GM10847 (cell line): ENCODE measurements around the gene THBS2.

Source experiments
- POLR2A ChIP-seq: IDR thresholded peaks from 2 replicates; pipeline ENCODE4 v1.6.1; 2011; ENCODE audit not compliant: insufficient read length; ENCODE audit errors: extremely low read depth

THBS2 gene

DNA sequence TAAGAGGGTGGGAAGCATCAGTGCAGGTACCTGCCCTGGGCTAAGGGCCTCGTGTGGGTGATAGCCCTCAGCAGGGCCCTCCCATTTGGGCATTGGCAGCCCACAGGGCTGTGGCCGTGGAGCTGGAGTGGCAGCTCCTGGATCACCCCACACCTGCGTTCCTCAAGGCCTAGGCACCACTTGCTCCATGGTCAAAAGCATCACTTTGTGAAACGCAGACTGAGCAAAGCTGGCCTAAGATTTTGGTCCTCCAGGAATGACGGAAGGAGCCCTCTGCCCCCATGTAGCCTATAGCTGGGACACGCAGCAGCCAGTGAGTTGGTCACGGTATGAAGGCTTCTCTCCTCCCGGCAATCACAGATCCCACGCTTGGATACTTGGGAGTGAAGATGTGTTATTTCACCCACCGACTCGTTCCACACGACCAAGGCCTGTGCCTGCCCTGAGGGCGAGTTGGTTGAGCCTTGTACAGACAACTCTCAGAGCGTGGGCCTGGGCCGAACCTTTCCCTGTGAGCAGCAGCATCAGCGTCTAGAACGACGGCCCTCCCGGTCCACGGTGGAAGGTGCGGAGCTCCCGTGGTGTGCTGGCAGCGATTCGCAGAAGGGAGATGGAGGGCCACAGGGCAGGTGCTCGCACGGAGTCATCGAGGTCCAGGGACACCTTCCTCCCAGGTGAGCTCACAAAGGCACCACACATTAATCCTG lies 39.7 kb downstream of the THBS2 start:
- TF ChIP-seq POLR2A: no peak

DNA sequence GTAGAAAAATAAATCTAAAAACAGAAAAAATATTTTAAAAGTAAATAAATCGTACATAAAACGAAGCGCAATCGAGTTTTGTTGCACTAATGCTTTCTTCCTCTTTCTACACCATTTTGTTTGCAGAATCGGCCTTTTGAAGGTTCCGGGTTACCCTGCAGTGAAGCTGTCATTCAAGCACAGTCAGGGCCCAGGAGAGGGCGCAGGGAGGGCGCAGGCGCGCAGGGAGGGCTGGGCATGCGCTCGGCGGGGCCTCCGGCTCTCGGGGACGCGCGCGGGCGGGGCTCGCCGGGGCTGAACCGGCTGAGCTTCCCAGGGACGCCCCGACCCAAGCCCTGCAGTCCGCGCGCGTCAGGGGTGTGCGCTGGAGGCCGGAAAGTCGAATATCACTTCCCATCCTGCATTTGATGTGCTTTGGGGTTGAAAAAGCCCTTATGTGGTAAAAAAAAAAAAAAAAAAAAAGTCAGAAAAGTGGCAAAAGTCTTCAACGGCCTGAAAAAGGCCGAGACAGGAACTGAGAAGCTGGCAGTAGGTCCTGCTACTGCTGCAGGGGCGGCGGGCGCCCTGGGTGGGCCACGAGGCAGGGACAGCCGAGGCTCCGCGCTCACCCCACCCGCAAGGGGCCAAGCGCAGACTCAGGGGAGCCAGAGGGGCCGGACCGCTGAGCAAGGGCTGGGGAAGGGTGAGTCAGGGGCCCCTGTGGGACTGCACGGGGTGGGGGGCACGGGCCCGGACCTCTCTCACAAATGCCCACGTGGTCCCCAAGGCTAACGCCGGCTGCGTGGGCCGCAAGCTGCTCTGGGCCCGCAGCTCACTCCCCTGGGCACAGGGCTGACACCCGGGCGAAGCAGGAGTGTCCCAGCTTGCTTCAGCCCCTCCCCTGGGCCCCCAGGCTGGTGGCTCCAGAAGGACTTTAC lies 40.5 kb downstream of the THBS2 start:
- no peak for TF ChIP-seq POLR2A

DNA sequence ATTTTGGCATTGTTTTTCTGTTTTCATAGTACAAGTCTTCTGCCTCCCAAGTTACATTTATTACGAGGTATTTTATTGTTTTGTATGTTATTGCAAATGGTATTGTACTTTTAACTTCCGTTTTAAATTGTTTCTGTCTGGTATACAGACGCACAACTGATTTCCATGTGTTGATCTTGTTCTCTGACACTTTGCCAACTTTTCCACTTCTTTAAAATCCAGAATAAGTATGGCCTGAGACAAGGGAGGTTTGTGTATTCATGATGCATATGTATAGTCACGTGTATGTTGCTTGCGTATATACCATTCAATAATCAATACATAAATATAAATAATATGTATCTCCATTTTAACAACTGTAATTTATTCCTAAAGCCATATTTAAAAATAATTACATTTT lies 41.2 kb downstream of the THBS2 start:
- no peak for TF ChIP-seq POLR2A

DNA sequence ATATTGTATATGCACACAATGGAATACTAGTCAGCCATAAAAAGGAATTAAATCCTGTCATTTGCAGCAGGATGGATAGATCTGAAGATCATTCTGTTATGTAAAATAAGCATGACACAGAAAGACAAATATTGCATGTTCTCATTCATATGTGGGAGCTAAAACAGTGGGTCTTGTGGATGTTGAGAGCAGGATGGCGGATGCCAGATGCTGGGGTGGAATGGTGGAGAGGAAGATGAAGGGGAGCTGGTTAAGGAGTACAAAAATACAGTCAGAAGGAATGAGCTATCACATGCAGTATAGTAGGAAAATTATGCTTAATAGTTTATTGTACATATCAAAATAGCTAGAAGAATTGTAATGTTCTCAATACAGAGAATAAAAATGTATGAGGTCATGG lies 41.8 kb downstream of the THBS2 start:
- no peak for TF ChIP-seq POLR2A

DNA sequence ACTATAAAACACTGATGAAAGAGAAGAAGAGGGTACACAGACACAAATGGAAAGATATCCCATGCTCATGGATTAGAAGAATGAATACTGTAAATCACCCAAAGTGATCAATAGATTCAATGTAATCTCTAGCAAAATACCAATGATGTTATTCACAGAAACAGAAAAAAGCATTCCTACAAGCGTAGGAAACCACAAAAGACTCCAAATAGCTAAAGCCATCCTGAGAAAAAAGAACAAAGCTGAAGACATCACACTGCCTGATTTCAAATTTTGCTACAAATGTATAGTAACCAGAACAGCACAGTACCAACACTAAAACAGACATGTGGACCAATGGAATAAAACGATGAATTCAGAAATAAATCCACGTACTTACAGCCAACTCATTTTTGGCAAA lies 43.0 kb downstream of the THBS2 start:
- no peak for TF ChIP-seq POLR2A

DNA sequence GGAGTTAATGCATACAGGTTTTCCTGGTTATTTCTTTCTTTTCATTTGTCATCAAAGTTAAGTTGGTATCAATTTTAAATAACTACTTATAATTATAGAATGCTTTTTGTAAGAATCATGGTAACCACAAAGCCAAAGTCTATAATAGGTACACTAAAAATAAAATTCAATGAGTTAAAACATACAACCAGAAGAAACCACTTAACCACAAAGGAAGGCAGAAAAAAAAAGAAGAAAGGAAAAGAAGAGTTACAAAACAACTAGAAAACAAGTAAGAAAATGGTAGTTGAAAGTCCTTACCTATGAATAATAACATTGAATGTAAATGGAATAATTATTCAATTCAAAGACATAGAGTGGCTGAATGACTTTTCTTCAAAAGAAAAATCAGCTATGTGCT lies 45.6 kb downstream of the THBS2 start:
- no peak for TF ChIP-seq POLR2A

DNA sequence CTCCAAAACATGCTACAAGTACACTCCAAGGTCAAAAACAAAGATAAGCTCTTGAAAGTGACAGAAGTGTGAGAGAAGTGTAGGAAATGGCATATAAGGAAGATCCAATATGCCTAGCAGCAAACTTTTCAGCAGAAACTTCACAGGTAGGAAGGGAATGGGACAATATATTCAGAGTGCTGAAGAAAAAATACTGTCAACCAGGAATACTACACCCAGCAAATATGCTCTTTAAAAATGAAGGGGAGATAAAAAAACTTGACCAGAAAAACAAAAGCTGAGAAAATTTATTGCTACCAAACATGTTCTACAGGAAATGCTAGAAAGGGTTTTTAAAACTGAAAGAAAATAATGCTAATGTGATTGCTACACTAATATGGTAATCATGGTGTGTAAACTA lies 46.2 kb downstream of the THBS2 start:
- TF ChIP-seq POLR2A: no peak

DNA sequence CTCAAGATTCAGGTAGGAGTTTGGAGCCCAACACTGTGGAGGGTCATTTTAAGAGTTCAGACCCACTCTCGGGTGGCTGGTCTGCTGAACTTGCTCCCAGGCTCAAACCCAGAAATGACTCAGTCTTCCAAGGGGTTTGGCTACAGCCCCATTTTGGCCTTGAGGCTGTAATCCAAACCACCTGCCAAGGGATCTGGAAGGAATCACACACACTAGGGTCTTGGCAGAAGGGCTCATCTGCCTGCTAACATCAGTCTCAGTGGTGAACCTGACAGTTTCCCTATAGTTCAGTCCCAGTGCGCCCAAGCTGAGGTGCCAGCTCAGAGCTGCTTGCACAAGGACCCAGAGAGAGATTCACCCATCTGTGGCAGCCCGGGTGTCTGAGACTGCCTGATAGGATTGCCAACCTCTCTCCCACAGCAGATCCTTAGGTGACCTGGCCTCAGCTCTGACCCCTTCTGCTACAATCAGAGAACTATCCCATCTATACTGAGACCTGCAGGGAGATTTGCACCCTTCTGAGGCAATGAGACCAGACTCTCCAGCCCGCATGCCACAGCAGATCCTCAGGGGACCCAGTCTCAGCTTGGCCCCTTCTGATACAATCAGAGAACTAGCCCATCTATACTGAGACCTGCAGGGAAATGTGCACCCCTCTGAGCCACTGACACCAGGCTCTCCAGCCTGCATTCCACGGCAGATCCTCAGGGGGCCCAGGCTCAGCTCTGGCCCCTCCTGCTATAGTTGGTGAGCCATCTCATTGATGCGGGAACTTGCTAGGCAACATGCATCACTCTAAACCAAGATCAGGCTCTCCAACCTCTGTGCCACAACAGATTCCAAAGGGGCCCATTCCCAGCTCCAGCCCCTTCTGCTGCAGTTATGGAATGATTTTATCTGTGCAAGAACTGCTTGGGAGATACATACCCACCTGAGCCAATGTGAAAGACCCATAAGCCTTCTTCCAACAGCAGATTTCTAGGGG lies 48.2 kb downstream of the THBS2 start:
- TF ChIP-seq POLR2A: no peak

DNA sequence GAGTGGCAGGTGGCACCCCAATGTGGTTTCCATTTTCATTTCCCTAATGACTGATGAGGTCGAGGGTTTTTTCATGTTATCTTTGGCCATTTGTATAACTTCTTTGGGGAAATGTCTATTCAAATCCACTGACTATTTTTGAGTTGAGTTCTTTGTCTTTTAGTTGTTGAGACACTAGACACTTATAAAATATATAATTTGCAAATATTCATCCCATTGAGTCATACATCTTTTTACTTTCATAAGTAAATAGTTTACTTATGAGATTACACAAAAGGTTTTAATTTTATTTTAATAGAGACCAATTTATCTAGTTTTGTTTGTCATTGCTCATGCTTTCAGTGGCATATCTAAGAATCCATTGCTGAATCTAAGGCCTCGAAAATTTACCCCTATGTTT lies 49.5 kb downstream of the THBS2 start:
- TF ChIP-seq POLR2A: no peak

DNA sequence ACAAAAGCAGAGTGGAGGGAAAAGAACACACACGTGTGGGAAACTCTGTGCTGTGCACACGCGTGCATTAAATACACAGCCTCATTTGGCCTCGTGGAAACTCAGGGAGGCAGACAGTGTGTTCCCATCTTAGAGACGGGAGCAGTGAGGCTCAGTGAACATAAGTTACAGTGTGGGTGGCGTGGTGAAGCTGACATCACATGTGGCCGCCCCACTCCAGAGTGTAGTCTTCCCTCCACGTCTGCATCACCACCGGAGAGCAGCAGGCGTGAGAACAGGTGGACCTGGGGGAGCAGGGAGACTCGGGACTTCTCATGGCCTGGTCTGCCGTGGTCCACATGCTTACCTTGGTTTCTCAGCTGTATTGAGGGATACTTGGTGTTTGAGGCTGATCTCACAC lies 51.7 kb downstream of the THBS2 start:
- no peak for TF ChIP-seq POLR2A

DNA sequence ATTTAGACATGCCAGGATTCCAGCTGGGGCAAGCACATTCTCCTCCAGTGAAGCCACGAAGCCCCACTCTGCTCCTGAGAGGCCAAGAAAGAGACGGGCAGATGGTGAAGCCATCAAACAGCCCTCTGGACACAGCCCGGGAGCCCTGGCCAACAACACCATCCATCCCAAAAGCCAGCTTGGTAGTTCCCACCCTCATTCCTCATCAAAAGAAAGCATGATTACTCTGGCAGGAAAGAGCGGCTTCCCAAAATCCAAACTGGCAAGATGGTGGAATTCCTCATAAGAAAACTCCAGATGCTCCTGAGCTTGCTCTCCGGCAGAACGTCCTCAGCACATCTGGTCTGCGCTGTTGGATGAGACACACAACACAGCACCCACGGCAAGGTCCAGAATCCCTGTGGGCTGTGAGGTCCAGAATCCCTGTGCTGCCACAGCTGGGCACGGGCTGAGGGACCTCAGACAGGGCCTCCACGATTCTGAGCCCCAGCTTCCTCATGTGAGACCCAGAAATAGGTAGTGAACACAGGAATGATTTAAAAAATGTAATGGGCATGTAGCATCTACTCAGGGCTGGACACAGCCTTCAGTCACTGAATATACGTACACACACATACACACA lies 52.6 kb downstream of the THBS2 start:
- TF ChIP-seq POLR2A: no peak

DNA sequence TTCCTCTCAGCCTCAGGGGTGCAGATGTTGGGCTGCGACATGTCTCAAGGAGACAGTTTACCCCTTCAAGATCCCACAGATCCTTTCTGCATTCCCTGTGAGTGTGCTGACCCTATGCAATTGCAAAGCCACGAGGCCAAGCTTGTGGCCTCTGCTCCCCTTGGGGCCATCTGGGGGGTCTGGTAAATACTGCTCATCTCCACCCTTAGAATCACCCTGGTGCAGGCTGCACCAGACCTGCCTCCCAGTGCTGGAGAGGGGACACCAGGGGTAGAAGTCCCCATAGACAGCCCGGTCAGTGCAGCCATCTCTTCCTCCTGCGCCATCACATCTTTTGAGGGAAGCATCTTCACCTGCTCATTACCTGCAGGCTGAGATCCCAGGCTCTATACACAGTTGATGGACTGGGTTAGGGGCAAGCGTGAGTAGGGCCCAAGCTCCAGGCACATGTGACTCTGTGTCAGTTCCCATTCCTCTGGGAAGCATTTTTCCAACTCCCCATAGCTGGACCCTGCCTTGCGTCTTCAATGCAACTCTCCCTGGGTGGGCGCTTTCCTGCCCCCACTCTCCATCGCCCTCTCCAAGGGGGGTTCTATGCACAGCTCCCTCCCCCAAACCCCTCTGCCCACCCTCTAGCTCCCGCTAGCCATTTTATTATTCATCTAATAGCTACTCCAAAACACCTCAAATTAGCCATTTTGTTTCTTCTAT lies 53.9 kb downstream of the THBS2 start:
- no peak for TF ChIP-seq POLR2A

DNA sequence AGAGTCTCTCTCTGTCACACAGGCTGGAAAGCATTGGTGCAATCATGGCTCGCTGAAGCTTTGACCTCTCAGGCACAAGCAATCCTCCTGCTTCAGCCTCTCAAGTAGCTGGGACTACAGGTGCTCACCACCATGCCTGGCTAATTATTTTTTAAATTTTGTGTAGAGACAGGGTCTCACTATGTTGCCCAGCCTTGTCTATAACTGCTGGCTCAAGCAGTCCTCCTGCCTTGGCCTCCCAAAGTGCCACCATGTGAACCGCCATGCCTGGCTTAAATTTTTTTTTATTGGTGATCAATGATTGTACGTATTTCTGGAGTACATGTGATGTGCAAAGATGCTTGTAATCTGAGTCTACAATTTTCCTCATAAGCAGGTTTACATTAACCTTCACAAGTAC lies 54.8 kb downstream of the THBS2 start:
- TF ChIP-seq POLR2A: no peak

DNA sequence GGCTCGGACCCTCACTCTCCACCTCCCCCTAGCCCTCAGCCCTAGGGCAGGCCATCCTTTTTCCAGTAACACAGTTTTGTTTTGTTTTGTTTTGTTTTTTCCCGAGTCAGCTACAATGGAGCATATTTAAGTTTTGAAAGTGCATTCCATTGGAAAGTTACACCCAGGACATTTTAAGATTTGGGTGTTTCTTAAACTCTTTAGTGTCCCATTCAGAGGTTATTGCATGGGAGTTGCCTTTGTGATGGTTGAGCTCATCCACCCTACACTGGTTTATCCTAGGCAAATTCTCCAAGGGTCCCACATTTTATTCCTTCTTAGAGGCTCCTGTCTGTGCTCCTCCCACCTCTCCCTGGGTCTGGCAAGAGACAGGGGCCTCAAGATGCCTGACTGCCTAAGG lies 58.9 kb downstream of the THBS2 start:
- no peak for TF ChIP-seq POLR2A

DNA sequence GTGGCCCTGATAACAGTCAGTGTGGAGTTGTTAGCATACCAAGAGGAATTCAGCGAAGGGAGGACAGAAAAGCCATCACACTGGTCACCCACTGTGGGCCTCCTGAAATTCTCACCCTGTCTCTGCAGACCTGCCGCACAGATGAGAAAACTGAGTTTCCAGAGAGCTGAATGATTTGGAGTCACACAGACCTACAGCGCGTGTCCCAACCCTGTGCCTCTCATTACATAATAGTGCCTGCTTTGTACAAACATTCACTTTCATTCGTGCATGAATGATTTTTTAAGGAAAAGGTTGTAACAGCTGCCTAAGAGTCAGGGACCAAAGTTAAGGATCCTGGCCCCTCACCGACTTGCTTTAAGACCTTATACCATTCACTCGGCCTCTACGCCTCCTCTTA lies 62.7 kb downstream of the THBS2 start:
- no peak for TF ChIP-seq POLR2A

DNA sequence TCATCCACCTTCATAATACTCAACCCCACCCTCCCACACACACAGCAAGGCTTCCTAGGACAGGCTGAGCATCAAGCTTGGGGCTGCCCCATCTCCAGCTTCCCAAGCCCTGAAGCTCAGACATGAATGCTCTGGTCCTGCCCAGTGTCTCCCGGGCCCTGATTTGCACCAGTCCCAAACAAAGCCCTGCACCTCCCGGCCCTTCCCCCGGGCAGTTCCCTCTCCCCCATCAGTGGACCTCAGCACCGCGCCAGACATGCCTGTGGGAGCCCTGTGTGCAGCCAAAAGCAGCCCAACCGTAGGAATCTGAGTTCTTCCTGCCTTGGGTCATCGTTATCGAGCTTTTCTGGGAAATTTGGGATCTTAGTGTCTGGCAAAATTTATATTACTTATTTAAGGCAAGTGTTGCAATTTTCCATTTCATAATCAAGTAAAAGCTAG lies 63.5 kb downstream of the THBS2 start:
- no peak for TF ChIP-seq POLR2A
